Vagina (tissue), 2 donors: ENCODE data around the gene SLC17A5.

ENCODE experiments used
- POLR2A ChIP-seq, 2 donors: fragments of 450-650 bp; IDR thresholded peaks; one replicate each; pipeline ENCODE4 v1.6.1; 2017; ENCODE audit warnings: antibody characterized with exemption in 2 of 2, mild to moderate bottlenecking in 2 of 2, moderate library complexity in 2 of 2
- TF ChIP-seq, protein P1 (sequence below), 3 experiments: fragments of 450-650 bp in 2 of 3; fragments of 200-600 bp in 1 of 3; sonication (generic) in 1 of 3; IDR thresholded peaks; one replicate each; pipeline ENCODE4 v1.5.1; 2017 to 2019; ENCODE audit warnings: antibody characterized with exemption in 3 of 3, mild to moderate bottlenecking in 2 of 3, moderate library complexity in 2 of 3

DNA sequence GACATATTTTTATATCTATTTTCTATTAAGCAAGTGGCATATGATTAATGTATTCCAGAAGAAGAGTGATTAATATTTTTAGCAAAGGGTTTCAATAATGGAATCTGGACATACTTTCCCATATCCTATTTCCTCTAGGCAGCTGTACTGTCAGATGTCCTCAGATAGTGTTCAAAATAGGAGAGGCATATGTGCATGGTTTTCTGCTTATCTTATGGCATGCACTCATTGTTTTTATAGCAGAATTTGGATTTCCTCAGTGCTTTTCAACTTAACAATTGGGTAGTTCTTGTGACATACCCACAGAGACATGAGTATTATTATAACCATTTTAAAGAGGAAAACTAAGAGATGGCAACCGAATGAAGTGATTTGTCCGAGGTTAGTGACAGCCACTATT lies 12.6 kb upstream of the SLC17A5 start:
- no peak for TF ChIP-seq POLR2A (IDR thresholded peaks at IDR 0.05)
- TF ChIP-seq, protein P1, sequence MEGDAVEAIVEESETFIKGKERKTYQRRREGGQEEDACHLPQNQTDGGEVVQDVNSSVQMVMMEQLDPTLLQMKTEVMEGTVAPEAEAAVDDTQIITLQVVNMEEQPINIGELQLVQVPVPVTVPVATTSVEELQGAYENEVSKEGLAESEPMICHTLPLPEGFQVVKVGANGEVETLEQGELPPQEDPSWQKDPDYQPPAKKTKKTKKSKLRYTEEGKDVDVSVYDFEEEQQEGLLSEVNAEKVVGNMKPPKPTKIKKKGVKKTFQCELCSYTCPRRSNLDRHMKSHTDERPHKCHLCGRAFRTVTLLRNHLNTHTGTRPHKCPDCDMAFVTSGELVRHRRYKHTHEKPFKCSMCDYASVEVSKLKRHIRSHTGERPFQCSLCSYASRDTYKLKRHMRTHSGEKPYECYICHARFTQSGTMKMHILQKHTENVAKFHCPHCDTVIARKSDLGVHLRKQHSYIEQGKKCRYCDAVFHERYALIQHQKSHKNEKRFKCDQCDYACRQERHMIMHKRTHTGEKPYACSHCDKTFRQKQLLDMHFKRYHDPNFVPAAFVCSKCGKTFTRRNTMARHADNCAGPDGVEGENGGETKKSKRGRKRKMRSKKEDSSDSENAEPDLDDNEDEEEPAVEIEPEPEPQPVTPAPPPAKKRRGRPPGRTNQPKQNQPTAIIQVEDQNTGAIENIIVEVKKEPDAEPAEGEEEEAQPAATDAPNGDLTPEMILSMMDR (IDR thresholded peaks at IDR 0.05), result no peak
